ENCODE data around the gene TSPAN18. TPM values are rescaled to one million over a fixed set of nuclear protein-coding genes. Genes with fewer than 3 reads are reported as not detected.

Gene TSPAN18
- total RNA-seq, 1 experiment from 2014 or later = 0.77 TPM

DNA sequence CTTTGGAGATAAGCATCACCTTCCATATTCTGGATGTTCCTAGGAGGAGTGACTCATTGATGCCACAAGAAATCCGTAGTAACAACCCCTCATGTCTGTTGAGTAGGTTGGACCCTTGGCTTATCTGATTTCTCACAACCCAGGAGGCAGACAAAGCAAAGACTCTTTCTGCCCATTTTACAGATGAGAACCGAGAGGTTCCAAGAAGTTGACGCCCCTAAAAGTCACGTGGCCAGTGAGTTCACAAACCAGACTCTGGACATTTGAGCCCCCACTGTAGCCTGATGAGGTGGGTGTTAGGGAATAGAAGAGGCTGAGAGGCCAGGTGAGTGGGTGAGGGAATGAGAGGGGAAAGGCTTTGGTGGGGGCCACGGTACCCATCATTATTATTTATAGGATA lies 70.3 kb downstream of the TSPAN18 start:
- peaks cover 58% of the 10 kb centered on the region for H3K27me3 Mint-ChIP-seq (ENCODE audit: insufficient read depth, unreplicated experiment)

DNA sequence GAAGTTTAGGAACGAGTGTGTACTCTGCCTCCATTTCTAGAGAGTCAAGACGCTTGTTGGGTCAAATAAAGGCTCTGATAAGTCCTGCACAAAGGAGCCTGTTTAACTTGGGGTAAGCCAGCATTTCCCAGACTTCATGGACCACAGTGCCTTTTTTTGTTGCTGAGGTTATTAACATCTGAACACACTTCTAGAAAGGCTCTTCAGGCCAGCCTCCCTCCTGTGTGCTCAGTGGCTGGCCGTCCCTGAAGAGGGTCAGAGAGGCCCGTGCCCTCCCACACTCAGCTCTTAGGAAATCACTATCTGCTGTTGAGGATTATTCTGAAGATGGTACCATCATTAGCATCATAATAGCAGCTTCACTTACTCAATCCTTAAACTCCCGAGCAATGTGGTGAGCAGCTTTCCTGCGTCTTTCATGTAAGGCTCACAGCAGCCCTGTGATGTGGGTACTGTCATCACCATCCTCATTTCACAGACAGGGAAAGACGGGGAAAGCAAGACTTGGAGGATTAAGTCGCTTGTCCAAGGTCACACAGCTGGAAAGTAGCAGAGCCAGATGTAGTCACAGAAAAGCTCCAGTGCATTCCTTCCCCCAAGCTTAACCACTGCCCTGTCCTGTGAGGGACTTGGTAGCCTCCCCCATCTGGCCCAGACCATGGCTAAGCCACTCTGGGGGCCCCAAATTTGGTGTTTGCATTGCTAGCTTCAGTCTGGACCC lies 71.3 kb downstream of the TSPAN18 start:
- peaks cover under 1% of the 10 kb centered on the region for H3K36me3 Mint-ChIP-seq (ENCODE audit: insufficient read depth, unreplicated experiment)
- no peak overlapping the region for H3K4me3 Mint-ChIP-seq (ENCODE audit: unreplicated experiment)
- no TSS peak for BruUV-seq (replicated peaks)
- H3K27ac Mint-ChIP-seq (ENCODE audit: low read depth, unreplicated experiment) = no peak overlapping the region
- POLR2A ChIA-PET = interaction anchor here (0.7 kb wide), 1 partner anchor 478 kb away, joined by 3 read pairs; no protein-coding TSS in a partner anchor
- TF ChIP-seq, protein P1, sequence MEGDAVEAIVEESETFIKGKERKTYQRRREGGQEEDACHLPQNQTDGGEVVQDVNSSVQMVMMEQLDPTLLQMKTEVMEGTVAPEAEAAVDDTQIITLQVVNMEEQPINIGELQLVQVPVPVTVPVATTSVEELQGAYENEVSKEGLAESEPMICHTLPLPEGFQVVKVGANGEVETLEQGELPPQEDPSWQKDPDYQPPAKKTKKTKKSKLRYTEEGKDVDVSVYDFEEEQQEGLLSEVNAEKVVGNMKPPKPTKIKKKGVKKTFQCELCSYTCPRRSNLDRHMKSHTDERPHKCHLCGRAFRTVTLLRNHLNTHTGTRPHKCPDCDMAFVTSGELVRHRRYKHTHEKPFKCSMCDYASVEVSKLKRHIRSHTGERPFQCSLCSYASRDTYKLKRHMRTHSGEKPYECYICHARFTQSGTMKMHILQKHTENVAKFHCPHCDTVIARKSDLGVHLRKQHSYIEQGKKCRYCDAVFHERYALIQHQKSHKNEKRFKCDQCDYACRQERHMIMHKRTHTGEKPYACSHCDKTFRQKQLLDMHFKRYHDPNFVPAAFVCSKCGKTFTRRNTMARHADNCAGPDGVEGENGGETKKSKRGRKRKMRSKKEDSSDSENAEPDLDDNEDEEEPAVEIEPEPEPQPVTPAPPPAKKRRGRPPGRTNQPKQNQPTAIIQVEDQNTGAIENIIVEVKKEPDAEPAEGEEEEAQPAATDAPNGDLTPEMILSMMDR (IDR thresholded peaks at IDR 0.05; ENCODE audit: unreplicated experiment) = no peak
- no peak for DNase-seq (ENCODE audit: unreplicated experiment)
- no peaks in the 10 kb centered on the region for H3K4me1 Mint-ChIP-seq (ENCODE audit: insufficient read depth, unreplicated experiment)
- CTCF ChIA-PET = interaction anchor here (0.6 to 0.9 kb wide), 4 partner anchors 15 to 533 kb away, joined by 3 to 5 read pairs (median 3); no protein-coding TSS in a partner anchor
- intact Hi-C loops (cut with micrococcal nuclease) = no loop called here
- H3K27me3 Mint-ChIP-seq (ENCODE audit: insufficient read depth, unreplicated experiment) = peaks cover 58% of the 10 kb centered on the region
- H3K9me3 Mint-ChIP-seq (ENCODE audit: unreplicated experiment) = no peaks in the 10 kb centered on the region

More for the DNA sequence above, 70.3 kb downstream of the TSPAN18 start:
- intact Hi-C loops (cut with micrococcal nuclease) = no loop called here
- Mint-ChIP-seq H3K4me1 (ENCODE audit: insufficient read depth, unreplicated experiment) (no peaks in the 10 kb centered on the region), H3K9me3 (ENCODE audit: unreplicated experiment) (no peaks in the 10 kb centered on the region), H3K36me3 (ENCODE audit: insufficient read depth, unreplicated experiment) (peaks cover 6% of the 10 kb centered on the region), H3K27ac (ENCODE audit: low read depth, unreplicated experiment) (no peak overlapping the region), H3K4me3 (ENCODE audit: unreplicated experiment) (no peak overlapping the region)
- no TSS peak for BruUV-seq (replicated peaks)
- POLR2A ChIA-PET = no interaction called here
- CTCF ChIA-PET = interaction anchor here (0.9 kb wide), 1 partner anchor 69 kb away, joined by 3 read pairs; no protein-coding TSS in a partner anchor
- TF ChIP-seq, protein P1 (IDR thresholded peaks at IDR 0.05; ENCODE audit: unreplicated experiment) = no peak
- DNase-seq (ENCODE audit: unreplicated experiment) = no peak

DNA sequence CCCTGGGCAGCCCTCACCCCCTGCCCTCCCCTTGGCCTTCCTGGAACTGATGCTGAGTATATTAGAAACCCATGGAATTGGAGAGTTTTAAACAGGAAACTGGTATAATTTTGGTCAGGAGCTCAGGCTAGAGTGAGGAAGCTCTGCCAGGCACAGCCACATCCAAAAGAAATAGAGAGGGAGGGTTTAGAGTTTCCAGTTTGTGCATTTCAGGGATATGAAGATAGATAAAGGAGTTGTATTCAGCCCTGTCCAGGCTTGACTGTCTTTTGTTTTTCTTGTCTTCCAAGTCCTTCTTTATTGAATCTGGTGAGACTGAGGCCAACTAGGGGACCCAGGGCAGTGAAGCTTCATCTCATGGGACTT lies 71.8 kb downstream of the TSPAN18 start:
- intact Hi-C loops (cut with micrococcal nuclease) = no loop called here
- no peak for DNase-seq (ENCODE audit: unreplicated experiment)
- Mint-ChIP-seq H3K4me3 (ENCODE audit: unreplicated experiment) (no peak overlapping the region), H3K27me3 (ENCODE audit: insufficient read depth, unreplicated experiment) (peaks cover 60% of the 10 kb centered on the region), H3K36me3 (ENCODE audit: insufficient read depth, unreplicated experiment) (no peaks in the 10 kb centered on the region), H3K4me1 (ENCODE audit: insufficient read depth, unreplicated experiment) (no peaks in the 10 kb centered on the region), H3K27ac (ENCODE audit: low read depth, unreplicated experiment) (no peak overlapping the region), H3K9me3 (ENCODE audit: unreplicated experiment) (no peaks in the 10 kb centered on the region)
- ChIA-PET POLR2A (interaction anchor here (0.7 kb wide), 1 partner anchor 477 kb away, joined by 3 read pairs; no protein-coding TSS in a partner anchor), CTCF (interaction anchor here (0.7 kb wide), 1 partner anchor 22 kb away, joined by 3 read pairs; no protein-coding TSS in a partner anchor)
- TF ChIP-seq, protein P1 (IDR thresholded peaks at IDR 0.05; ENCODE audit: unreplicated experiment) = no peak
- no TSS peak for BruUV-seq (replicated peaks)

DNA sequence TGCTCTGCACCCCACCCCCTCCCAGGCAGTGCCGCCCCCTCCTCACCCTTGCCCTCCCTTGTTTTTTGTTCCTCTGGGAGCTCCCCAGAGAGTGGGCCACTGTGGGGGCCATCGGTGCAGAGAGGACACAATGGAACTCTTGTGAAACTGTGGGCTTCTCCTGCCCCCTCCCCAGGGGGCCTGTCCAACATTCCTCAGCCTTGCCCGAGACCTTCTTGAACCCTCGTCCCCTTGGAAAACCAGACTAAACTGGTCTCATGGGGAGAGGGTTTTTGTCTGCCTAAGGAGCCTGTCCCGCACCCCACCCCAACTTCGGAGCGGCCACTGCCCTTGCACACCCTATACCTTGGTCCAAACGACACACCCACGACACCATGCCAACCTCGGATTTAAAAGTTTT lies 72.2 kb downstream of the TSPAN18 start:
- H3K27ac Mint-ChIP-seq (ENCODE audit: low read depth, unreplicated experiment) = no peak overlapping the region
- intact Hi-C loops (cut with micrococcal nuclease) = no loop called here
- no peak for DNase-seq (ENCODE audit: unreplicated experiment)
- no peak overlapping the region for H3K4me3 Mint-ChIP-seq (ENCODE audit: unreplicated experiment)
- no peaks in the 10 kb centered on the region for H3K9me3 Mint-ChIP-seq (ENCODE audit: unreplicated experiment)
- TF ChIP-seq, protein P1 (IDR thresholded peaks at IDR 0.05; ENCODE audit: unreplicated experiment) = no peak
- no peaks in the 10 kb centered on the region for H3K36me3 Mint-ChIP-seq (ENCODE audit: insufficient read depth, unreplicated experiment)
- ChIA-PET POLR2A (interaction anchor here (0.6 kb wide), 1 partner anchor 195 kb away, joined by 3 read pairs; no protein-coding TSS in a partner anchor), CTCF (interaction anchor here (0.7 kb wide), 1 partner anchor 22 kb away, joined by 3 read pairs; no protein-coding TSS in a partner anchor)
- BruUV-seq (replicated peaks) = no TSS peak
- H3K27me3 Mint-ChIP-seq (ENCODE audit: insufficient read depth, unreplicated experiment) = peaks cover 64% of the 10 kb centered on the region
- H3K4me1 Mint-ChIP-seq (ENCODE audit: insufficient read depth, unreplicated experiment) = no peaks in the 10 kb centered on the region

Measured in MCF 10A (cell line).